EL (cell line): ENCODE measurements around the gene RUNDC3A.
"Not testable (repeated sequence)": the region's sequence is repeated elsewhere in the genome, so short reads cannot be mapped to it uniquely, and the experiment has no call there.

Experiments used
- DNase-seq: peaks from one replicate; pipeline ENCODE4 v3.0.0-alpha.2; 2016

The RUNDC3A gene

GRCh38 chr17:44346064-44346844 lies 37.9 kb downstream of the RUNDC3A start:
- DNase-seq = no peak

- not testable (repeated sequence) for DNase-seq
These were observed 39.0 kb downstream of the RUNDC3A start for GRCh38 chr17:44347206-44348055.

GRCh38 chr17:44348234-44348987 lies 40.0 kb downstream of the RUNDC3A start:
- DNase-seq = peak; percentile 66

- DNase-seq = no peak
These were observed 40.6 kb downstream of the RUNDC3A start for GRCh38 chr17:44348988-44349364.

- no peak for DNase-seq
These were observed 41.2 kb downstream of the RUNDC3A start for GRCh38 chr17:44349553-44350070.

GRCh38 chr17:44350733-44351226 lies 42.4 kb downstream of the RUNDC3A start:
- DNase-seq = peak; percentile 59

- DNase-seq = no peak
These were observed 43.1 kb downstream of the RUNDC3A start for GRCh38 chr17:44351464-44351863.

- no peak for DNase-seq
These were observed 43.8 kb downstream of the RUNDC3A start for GRCh38 chr17:44351961-44352827.

- DNase-seq = no peak
These were observed 44.6 kb downstream of the RUNDC3A start for GRCh38 chr17:44352828-44353671.

GRCh38 chr17:44353672-44354331 lies 45.4 kb downstream of the RUNDC3A start:
- DNase-seq = peak; percentile 31

- no peak for DNase-seq
These were observed 46.5 kb downstream of the RUNDC3A start for GRCh38 chr17:44354582-44355561.

GRCh38 chr17:44355642-44356099 lies 47.3 kb downstream of the RUNDC3A start:
- DNase-seq = no peak

- no peak for DNase-seq
These were observed 47.8 kb downstream of the RUNDC3A start for GRCh38 chr17:44356241-44356640.

GRCh38 chr17:44358066-44358465 lies 49.7 kb downstream of the RUNDC3A start:
- no peak for DNase-seq

GRCh38 chr17:44359006-44359405 lies 50.6 kb downstream of the RUNDC3A start:
- DNase-seq = no peak

- no peak for DNase-seq
These were observed 51.2 kb downstream of the RUNDC3A start for GRCh38 chr17:44359458-44360143.

- DNase-seq = no peak
These were observed 51.7 kb downstream of the RUNDC3A start for GRCh38 chr17:44360144-44360533.

- DNase-seq = peak; percentile 25
These were observed 52.4 kb downstream of the RUNDC3A start for GRCh38 chr17:44360826-44361225.
